IPS-15b (cell line): Measurements from ENCODE around the gene PC.

Source experiments
- H3K27me3 ChIP-seq: one replicate; pipeline ENCODE4 v1.6.1; 2013; ENCODE audit warnings: low read length; ENCODE audit not compliant: control insufficient read depth, insufficient read depth
- H3K36me3 ChIP-seq: one replicate; pipeline ENCODE4 v1.6.1; 2013; ENCODE audit warnings: low read length; ENCODE audit not compliant: control insufficient read depth, insufficient read depth
- H3K4me1 ChIP-seq: one replicate; pipeline ENCODE4 v1.6.1; 2013; ENCODE audit warnings: mild to moderate bottlenecking, low read length; ENCODE audit not compliant: control insufficient read depth, insufficient read depth
- H3K4me3 ChIP-seq: one replicate; pipeline ENCODE4 v1.5.1; 2013; ENCODE audit warnings: low read depth, low read length
- H3K9ac ChIP-seq: one replicate; pipeline ENCODE4 v1.6.1; 2013; ENCODE audit warnings: low read depth, mild to moderate bottlenecking, low read length
- H3K9me3 ChIP-seq: one replicate; pipeline ENCODE4 v1.6.1; 2013; ENCODE audit warnings: mild to moderate bottlenecking, low read length; ENCODE audit not compliant: control insufficient read depth, insufficient read depth

Gene PC

DNA sequence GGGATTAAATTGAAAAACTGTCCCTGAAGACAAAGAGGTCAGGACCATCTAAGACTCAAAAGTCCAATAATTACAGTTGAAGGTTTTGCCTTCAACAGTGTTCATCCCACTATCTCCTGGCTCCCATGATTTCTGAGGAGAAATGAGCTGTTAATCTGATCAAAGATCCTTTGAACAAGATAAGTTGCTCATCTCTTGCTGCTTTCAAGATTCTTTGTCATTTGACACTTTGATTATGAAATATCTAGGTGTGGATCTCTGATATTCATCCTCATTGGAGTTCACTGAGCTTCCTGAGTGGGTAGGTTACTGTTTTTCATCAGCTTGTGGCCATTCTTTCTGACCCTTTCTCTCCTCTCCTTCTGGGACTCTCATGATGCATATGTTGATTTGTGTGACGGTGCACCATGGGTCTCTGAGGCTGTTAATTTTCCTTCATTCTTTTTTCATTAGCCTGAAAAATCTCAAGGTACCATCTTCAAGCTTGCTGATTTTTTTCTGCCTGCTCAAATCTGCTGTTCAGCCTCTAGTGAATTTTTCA, 20.9 kb downstream of the PC start:
- H3K4me1 ChIP-seq = no peaks in the 10 kb centered on the region
- H3K27me3 ChIP-seq = no peaks in the 10 kb centered on the region

DNA sequence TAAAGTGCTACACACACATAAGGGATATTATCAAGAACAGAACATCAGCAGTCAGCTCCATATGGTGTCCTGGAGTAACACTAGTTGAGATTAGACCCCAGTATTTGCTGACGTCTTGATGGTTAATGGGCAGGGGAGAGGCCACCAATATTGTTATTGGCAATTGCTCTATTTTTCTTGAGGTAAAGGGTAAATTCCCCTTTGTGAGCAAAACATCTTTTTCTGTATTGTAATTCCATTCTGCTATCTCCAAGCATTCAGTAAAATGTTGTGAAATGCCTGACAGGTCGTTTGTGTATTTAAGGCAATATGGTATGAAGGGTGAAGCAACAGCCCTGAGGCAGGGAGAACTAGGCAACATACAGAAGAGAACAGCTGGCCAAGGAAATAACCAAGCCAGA, 21.9 kb downstream of the PC start:
- Histone ChIP-seq H3K36me3 (no peaks in the 10 kb centered on the region), H3K4me3 (no peak overlapping the region), H3K27me3 (no peaks in the 10 kb centered on the region), H3K4me1 (no peaks in the 10 kb centered on the region), H3K9ac (no peak overlapping the region), H3K9me3 (no peaks in the 10 kb centered on the region)

More for the DNA sequence above, 20.9 kb downstream of the PC start:
- Histone ChIP-seq H3K9me3 (no peaks in the 10 kb centered on the region), H3K36me3 (no peaks in the 10 kb centered on the region), H3K9ac (no peak overlapping the region), H3K4me3 (no peak overlapping the region)

DNA sequence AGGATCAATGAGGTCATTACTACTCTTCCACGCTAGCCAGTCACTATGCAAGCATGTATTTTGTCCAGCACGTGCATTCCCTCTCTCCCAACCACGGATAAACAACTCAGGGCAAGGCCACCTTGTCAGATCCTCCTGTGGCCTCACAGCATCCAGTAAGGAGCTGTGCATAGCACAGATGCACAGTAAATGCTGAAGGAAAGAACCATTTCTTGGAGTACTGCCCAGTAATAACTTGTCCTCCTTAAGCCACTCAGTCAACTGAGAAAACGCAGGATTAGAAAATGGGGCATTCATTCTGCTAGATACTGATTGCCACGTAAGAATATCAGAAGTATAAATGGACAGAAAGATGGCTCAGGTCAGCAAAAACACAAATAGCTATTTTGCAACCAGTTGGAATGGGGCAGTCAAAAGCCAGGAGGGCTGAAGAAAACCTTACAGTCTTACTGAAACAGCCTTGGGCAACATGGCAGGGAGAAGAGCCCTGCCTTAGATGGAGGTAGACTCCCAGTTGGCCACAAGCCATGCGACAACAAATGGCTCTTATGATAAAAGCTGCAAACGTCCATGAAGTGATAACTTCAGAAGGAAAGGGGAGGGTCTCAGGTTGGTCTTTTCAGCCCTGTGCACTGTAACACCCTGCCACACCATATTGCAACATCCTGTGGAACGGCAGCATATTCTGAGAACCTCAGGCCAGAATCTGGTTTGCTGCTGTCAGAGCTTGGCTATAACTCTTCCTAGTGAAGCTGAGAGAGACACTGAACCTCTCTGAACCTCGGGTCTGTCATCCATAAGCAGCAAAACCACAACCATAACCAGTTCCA, 23.0 kb downstream of the PC start:
- Histone ChIP-seq H3K36me3 (no peaks in the 10 kb centered on the region), H3K27me3 (no peaks in the 10 kb centered on the region), H3K9me3 (no peaks in the 10 kb centered on the region), H3K9ac (no peak overlapping the region), H3K4me1 (no peaks in the 10 kb centered on the region), H3K4me3 (no peak overlapping the region)

DNA sequence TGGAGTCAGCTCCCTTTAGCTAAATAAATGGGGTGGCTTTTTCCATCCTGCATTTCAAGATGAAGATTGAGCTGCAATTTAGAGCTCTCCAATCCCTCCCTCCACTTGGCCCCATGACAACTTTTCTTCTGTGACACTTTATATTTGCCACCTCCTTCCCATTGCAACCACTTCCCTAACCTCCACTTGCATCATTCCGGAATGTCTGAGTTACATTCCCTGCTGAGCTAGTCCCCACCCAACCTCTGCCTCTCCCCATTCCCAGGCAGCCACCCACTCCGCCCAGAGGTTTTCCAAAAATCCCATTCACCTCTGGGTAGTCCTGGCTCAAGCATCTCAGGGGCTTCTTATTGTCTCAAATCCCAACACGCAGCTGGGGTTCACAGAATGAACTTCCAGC, 24.7 kb downstream of the PC start:
- Histone ChIP-seq H3K27me3 (no peaks in the 10 kb centered on the region), H3K9me3 (no peaks in the 10 kb centered on the region), H3K4me3 (no peak overlapping the region), H3K4me1 (no peaks in the 10 kb centered on the region), H3K36me3 (no peaks in the 10 kb centered on the region), H3K9ac (no peak overlapping the region)

DNA sequence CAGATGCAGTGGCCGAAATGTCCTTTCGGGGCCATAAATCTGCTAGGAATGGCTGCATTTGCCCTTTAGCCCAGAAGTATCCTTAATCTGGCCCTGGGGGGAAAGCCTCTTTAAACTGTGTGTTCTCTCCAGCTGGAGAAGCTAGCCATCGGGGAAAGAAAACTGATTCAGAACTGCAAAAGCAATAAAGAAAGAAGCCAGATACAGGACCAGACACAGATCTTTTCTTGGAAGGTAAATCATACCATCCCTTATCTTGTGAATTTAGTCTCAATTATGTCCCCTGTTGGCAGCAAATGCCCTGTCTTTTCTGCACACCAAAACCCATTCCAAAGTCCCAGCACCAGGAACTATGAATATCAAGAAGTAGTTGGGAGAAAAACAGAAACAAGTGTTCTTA, 25.6 kb downstream of the PC start:
- no peak overlapping the region for H3K9ac ChIP-seq
- no peaks in the 10 kb centered on the region for H3K9me3 ChIP-seq
- H3K27me3 ChIP-seq = no peaks in the 10 kb centered on the region
- H3K4me3 ChIP-seq = no peak overlapping the region
- H3K4me1 ChIP-seq = no peaks in the 10 kb centered on the region
- H3K36me3 ChIP-seq = no peaks in the 10 kb centered on the region

DNA sequence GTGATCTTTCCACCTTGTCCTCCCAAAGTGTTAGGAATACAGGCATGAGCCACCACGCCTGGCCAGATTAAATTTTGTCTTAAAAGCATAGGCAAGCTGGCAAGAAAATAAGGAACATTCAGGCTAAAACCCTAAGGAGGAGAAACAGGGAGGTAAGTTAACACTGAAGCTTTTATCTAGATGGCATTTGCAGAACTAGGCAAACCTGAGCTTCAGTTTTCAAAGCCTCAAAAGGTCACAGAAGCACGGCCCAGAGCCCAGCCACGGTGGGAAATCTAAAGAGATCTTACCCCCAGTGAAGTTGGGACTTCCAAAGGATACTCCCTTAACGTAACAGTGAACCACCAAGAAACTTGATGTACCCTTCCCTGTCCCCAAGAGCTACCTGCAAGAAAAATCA, 28.4 kb downstream of the PC start:
- no peaks in the 10 kb centered on the region for H3K36me3 ChIP-seq
- no peak overlapping the region for H3K4me3 ChIP-seq
- H3K4me1 ChIP-seq = no peaks in the 10 kb centered on the region
- no peaks in the 10 kb centered on the region for H3K27me3 ChIP-seq
- H3K9ac ChIP-seq = no peak overlapping the region
- H3K9me3 ChIP-seq = no peaks in the 10 kb centered on the region

DNA sequence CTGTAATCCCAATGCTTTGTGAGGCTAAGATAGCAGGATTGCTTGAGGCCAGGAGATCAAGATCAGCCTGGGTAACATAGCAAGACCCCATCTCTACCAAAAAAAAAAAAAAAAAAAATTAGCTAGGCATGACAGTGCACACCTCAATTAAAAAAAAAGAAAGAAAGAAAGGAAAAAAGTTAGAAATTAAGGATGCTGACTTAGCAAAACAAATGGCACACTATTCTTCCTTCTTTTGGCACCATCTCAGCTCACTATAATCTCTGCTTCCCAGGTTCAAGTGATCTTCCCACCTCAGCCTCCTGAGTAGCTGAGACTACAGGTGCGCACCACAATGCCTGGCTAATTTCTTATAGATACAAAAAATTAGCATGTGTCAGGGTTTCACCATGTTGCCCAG, 33.9 kb downstream of the PC start:
- Histone ChIP-seq H3K27me3 (no peaks in the 10 kb centered on the region), H3K9me3 (no peaks in the 10 kb centered on the region), H3K36me3 (no peaks in the 10 kb centered on the region), H3K9ac (no peak overlapping the region), H3K4me1 (peaks cover 3% of the 10 kb centered on the region), H3K4me3 (no peak overlapping the region)

DNA sequence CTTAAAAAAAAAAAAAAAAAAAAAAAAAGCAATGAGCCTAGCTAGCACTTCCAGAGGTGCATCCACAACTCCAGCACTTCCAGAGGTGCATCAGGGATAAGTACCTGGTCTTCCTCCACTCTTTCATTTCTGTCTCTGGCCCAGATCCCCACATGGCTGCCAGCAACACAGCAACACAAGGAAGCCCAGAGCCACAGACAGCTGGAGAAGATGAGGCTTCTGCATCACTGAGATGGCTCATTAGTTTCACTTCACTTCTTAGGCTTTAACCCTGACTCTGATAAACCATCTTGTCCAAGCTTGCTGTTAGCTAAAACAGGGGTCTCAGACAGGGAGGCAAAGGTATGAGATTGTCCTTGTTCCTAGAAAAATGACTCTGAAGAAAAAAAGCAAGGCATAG, 35.6 kb downstream of the PC start:
- peaks cover 3% of the 10 kb centered on the region for H3K4me1 ChIP-seq
- H3K36me3 ChIP-seq = peaks cover 3% of the 10 kb centered on the region
- H3K9me3 ChIP-seq = no peaks in the 10 kb centered on the region
- H3K4me3 ChIP-seq = no peak overlapping the region
- no peak overlapping the region for H3K9ac ChIP-seq
- no peaks in the 10 kb centered on the region for H3K27me3 ChIP-seq

DNA sequence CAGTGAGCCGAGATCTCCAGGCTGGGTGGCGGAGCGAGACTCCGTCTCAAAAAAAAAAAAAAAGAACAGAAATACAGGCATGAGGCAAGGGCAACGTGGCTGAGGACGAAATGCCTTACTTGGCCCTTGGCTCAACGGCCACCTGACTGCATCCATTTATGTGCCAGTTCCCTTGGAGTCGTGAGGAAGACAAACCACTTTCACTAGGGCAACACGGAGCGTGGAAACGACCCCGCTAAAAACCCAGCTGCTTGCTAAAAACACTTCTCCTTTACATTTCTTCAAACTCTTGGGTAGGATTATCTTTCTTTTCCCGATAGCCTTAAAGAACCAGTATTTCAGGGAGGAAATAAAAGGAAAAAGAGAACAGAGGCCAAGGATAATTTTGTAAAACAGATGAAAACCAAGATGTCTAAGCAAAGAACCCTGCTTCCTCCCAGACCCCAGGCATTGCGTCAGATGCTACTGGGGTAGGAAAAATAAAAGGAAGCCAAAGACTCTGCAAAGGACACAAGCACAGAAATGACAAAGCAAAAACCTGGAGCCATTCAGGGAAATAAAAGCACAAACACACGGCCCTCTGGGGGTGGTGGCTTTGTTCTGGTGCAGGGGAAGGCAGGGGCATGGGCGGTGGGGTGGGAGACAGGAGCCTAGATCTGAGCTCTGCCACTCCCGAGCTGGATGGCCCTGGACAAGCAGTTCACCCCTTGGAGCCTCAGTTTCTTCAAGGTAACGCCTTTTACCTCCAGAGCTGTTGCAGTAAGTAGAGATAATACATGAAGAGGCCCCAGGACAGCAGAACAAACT, 37.0 kb downstream of the PC start:
- H3K27me3 ChIP-seq = no peaks in the 10 kb centered on the region
- H3K36me3 ChIP-seq = peaks cover 3% of the 10 kb centered on the region
- H3K9me3 ChIP-seq = no peaks in the 10 kb centered on the region
- H3K9ac ChIP-seq = no peak overlapping the region
- H3K4me3 ChIP-seq = no peak overlapping the region
- peaks cover 3% of the 10 kb centered on the region for H3K4me1 ChIP-seq

DNA sequence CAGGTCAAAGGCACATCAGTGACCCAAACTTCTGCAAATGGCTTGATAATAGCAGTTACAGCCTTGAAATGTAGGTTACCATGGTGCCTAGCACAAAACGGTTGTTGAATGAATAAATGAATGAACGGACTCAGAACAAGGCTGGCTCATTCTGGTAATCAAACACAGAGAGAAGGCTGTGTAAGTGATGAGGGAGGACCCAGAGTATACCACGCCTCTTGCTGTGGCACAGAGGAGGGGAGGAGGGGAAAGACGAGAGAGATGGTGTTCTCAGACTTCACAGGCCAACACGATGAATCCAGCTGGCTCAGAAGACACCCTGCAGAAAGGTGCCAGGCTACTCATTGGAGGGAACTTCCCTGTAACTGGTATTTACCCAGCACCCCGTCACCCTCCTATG, 38.3 kb downstream of the PC start:
- no peaks in the 10 kb centered on the region for H3K27me3 ChIP-seq
- H3K36me3 ChIP-seq = peaks cover 3% of the 10 kb centered on the region
- no peak overlapping the region for H3K4me3 ChIP-seq
- no peak overlapping the region for H3K9ac ChIP-seq
- peaks cover 3% of the 10 kb centered on the region for H3K4me1 ChIP-seq
- H3K9me3 ChIP-seq = no peaks in the 10 kb centered on the region

DNA sequence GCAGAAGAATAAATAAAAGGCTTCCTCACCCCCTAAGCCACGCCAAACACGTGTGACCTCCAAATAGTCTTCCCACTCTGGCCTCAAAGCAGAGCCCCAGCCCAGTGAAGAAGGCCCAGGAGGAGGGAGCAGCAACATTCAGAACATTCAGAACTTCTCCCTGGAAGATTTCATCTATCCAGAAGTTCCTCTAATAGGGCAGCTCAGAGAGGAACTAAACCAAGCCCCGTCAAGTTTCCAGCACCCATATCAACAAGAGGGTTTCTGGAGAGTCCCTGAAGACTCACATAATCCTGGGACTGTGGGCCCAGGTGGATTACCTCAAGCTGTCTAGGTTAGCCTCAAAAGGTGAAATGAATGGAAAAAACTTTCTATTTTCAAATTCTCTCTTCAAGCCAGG, 39.4 kb downstream of the PC start:
- Histone ChIP-seq H3K9me3 (no peaks in the 10 kb centered on the region), H3K4me3 (no peak overlapping the region), H3K36me3 (peaks cover 3% of the 10 kb centered on the region), H3K27me3 (no peaks in the 10 kb centered on the region), H3K4me1 (peaks cover 3% of the 10 kb centered on the region), H3K9ac (no peak overlapping the region)

DNA sequence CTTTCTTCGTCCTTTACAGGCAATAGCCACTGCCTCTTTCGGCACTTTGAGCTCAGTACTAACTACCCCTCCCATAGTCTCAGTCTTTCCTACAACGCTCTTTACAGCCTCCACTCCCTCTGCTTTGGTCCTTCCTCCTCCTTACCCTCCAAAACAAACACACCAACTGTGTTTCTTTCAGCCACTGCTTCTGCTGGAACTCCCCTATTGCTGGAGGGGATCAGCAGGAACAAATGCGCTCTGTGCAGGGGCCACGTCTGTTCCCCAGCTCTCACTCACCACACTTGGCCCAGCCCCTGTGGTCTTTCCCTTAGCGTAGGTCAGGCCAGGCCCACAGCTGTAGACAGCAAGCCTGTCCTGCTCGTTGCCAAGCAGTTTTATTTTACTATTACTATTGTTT, 42.3 kb downstream of the PC start:
- H3K4me3 ChIP-seq = no peak overlapping the region
- H3K4me1 ChIP-seq = peaks cover 10% of the 10 kb centered on the region
- no peak overlapping the region for H3K9ac ChIP-seq

More for the DNA sequence above, 42.3 kb downstream of the PC start:
- H3K36me3 ChIP-seq = peaks cover 3% of the 10 kb centered on the region
- no peaks in the 10 kb centered on the region for H3K27me3 ChIP-seq
- H3K9me3 ChIP-seq = no peaks in the 10 kb centered on the region
